WI38 (cell line): ENCODE results near the gene RNF207.
A peak's percentile ranks its signal among the peaks of the same experiment; 100 is the strongest.

Experiments used
- H3K4me3 ChIP-seq: 2 replicates; pipeline ENCODE4 v1.5.1; 2011; ENCODE audit warnings: low read depth, mild to moderate bottlenecking, control low read depth, low read length
- CTCF ChIP-seq: IDR thresholded peaks from 2 replicates; pipeline ENCODE4 v1.5.1; 2012; ENCODE audit warnings: low read depth, mild to moderate bottlenecking, control low read depth, low read length

The RNF207 gene

GRCh38 chr1:6202256-6202655, 3.7 kb upstream of the RNF207 start:
- no peak for TF ChIP-seq CTCF
- no peak overlapping the region for H3K4me3 ChIP-seq

- no peak for TF ChIP-seq CTCF
- peak overlapping the region; percentile 45 for H3K4me3 ChIP-seq
Observed at GRCh38 chr1:6206520-6206855, 569 bp downstream of the RNF207 start.

GRCh38 chr1:6207075-6207885, 1.4 kb downstream of the RNF207 start:
- TF ChIP-seq CTCF, result no peak
- no peak overlapping the region for H3K4me3 ChIP-seq

GRCh38 chr1:6207921-6208320, 2.0 kb downstream of the RNF207 start:
- H3K4me3 ChIP-seq, result no peak overlapping the region
- no peak for TF ChIP-seq CTCF

GRCh38 chr1:6208723-6209660, 3.1 kb downstream of the RNF207 start:
- H3K4me3 ChIP-seq, result 0 out of 2 replicates have a peak overlapping the region, but pooled peaks have one; percentile 5
- peak; percentile 58 for TF ChIP-seq CTCF

- no peak; the same call in 1 of the 2 replicates for TF ChIP-seq CTCF
Observed at GRCh38 chr1:6209661-6210580, 4.0 kb downstream of the RNF207 start.

More at GRCh38 chr1:6209661-6210580, 4.0 kb downstream of the RNF207 start:
- H3K4me3 ChIP-seq, result no peak overlapping the region
